WI38 (cell line): Measurements from ENCODE around the gene TXN.
A peak's percentile ranks its signal among the peaks of the same experiment; 100 is the strongest.
"Not testable (repeated sequence)": the region's sequence is repeated elsewhere in the genome, so short reads cannot be mapped to it uniquely, and the experiment has no call there.

ENCODE experiments used
- H3K4me3 ChIP-seq: 2 replicates; pipeline ENCODE4 v1.5.1; 2011; ENCODE audit warnings: low read depth, mild to moderate bottlenecking, control low read depth, low read length
- CTCF ChIP-seq: IDR thresholded peaks from 2 replicates; pipeline ENCODE4 v1.5.1; 2012; ENCODE audit warnings: low read depth, mild to moderate bottlenecking, control low read depth, low read length

TXN gene

GRCh38 chr9:110257097-110257841 lies 962 bp upstream of the TXN start:
- peak overlapping the region; percentile 88 for H3K4me3 ChIP-seq
- TF ChIP-seq CTCF = no peak

- no peak for TF ChIP-seq CTCF
- H3K4me3 ChIP-seq = peak overlapping the region; percentile 88
Observed at GRCh38 chr9:110255463-110256379, 586 bp downstream of the TXN start.

- no peak for TF ChIP-seq CTCF
- peak overlapping the region; percentile 88 for H3K4me3 ChIP-seq
Observed at GRCh38 chr9:110255034-110255462, 1.3 kb downstream of the TXN start.

GRCh38 chr9:110254500-110254899 lies 1.8 kb downstream of the TXN start:
- no peak for TF ChIP-seq CTCF
- H3K4me3 ChIP-seq = peak overlapping the region; percentile 88

GRCh38 chr9:110252509-110253139 lies 3.7 kb downstream of the TXN start:
- H3K4me3 ChIP-seq = no peak overlapping the region
- no peak for TF ChIP-seq CTCF

- H3K4me3 ChIP-seq = not testable (repeated sequence)
Observed at GRCh38 chr9:110251770-110252169, 4.5 kb downstream of the TXN start.

GRCh38 chr9:110251212-110251611 lies 5.1 kb downstream of the TXN start:
- H3K4me3 ChIP-seq = no peak overlapping the region
- no peak for TF ChIP-seq CTCF
